ENCODE results near the gene DKC1. TPM values are rescaled to one million over a fixed set of nuclear protein-coding genes. Genes with fewer than 3 reads are reported as not detected.

The DKC1 gene
- total and polyA plus RNA-seq, 3 donors from 2014 or later = 58.8 to 93.1 (median 66.4) TPM

- no peak for TF ChIP-seq CTCF (IDR thresholded peaks at IDR 0.05)
- TF ChIP-seq POLR2A (IDR thresholded peaks at IDR 0.05) = no peak
- Histone ChIP-seq H3K27ac (peak overlapping the region; percentile 37 to 64), H3K36me3 (ENCODE audit: low read depth, missing control alignments) (no peaks in the 10 kb centered on the region), H3K4me3 (peak overlapping the region; percentile 55 to 70), H3K4me1 (no peaks in the 10 kb centered on the region), H3K27me3 (no peaks in the 10 kb centered on the region), H3K9me3 (no peaks in the 10 kb centered on the region)
- WGBS, 2 donors = 3 to 8% methylated on average over 6 of the region's 6 CpGs
- intact Hi-C loops (cut with DNase I; ENCODE audit: low total_unique reads) = no loop called here
- DNase-seq = no peak
Measured at GRCh38 chrX:154749856-154750255, 12.8 kb upstream of the DKC1 start.

DNA sequence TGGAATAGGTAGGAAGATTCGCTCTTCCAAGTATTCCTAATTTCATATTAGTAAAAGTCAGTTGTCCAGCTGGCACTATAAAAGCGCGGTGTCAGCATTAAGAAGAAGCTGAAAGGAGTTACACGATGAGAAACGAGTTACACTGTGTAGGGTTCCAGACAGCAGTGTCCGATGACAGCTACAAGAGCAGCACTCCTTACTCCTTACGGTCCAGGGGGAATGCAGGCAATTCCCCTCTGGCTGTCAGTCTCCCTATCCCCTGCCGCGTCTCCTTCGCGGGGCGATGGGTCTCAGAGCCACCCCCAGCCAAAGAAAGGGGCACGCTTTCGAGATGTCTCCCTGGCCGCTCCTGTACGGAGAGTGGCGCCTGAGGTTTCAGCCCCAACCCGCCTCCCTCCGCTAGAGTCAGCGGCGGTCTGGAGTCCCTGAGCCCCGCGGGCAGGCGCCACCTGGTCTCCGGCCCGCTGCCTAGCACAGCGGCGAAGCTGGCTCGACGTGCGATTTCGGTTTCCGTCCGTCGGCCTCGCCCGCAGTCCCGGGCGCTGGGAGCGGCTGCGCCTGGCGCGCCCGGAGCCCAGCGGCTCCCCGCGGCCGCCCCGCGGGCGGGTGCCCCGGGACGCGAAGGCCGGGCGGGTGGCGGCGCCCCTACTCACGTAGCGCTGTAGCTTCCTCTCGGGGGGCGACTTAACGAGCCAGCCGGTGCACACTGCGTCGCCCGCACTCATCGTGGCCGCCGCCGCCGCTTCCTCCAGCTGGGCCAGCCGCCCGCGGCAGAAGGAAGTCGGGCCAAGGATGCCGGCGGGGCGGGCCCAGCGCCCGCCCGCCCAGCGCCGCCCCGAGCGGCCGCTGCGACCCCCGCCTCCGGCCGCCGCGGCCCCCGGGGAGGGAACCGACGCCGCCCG is 12.1 kb upstream of the DKC1 start, which contains the start of gene GAB3:
TSS of gene GAB3 (minus strand) at position 777 of the 902 bp plus-strand sequence. CDS start at position 725, 52 bp downstream.
- intact Hi-C loops (cut with DNase I; ENCODE audit: low total_unique reads) = no loop called here
- TF ChIP-seq POLR2A (IDR thresholded peaks at IDR 0.05) (no peak), CTCF (IDR thresholded peaks at IDR 0.05) (no peak)
- H3K27me3 ChIP-seq = no peaks in the 10 kb centered on the region
- H3K4me1 ChIP-seq = no peaks in the 10 kb centered on the region
- H3K27ac ChIP-seq = peak within 1 kb of the TSS; percentile 37 to 64
- peak; percentile 48 for DNase-seq
- H3K4me3 ChIP-seq = peak within 1 kb of the TSS; percentile 55 to 70
- 0% methylated on average over 6 to 17 of the region's 98 CpGs for whole genome bisulfite sequencing, 2 donors
- no peaks in the 10 kb centered on the region for H3K9me3 ChIP-seq
- no peaks in the 10 kb centered on the region for H3K36me3 ChIP-seq (ENCODE audit: low read depth, missing control alignments)

- H3K4me1 ChIP-seq = no peaks in the 10 kb centered on the region
- H3K27me3 ChIP-seq = no peaks in the 10 kb centered on the region
- H3K4me3 ChIP-seq = peak overlapping the region; percentile 55 to 70
- peak; percentile 39 for DNase-seq
- H3K9me3 ChIP-seq = no peaks in the 10 kb centered on the region
- H3K27ac ChIP-seq = peak overlapping the region in 1 of 2 donors; percentile 64
- no peaks in the 10 kb centered on the region for H3K36me3 ChIP-seq (ENCODE audit: low read depth, missing control alignments)
- WGBS, 2 donors = 6 to 10% methylated on average over 2 to 16 of the region's 20 CpGs
- intact Hi-C loops (cut with DNase I; ENCODE audit: low total_unique reads) = no loop called here
- TF ChIP-seq CTCF (IDR thresholded peaks at IDR 0.05) = no peak
Measured at GRCh38 chrX:154751203-154751668, 11.4 kb upstream of the DKC1 start.

- WGBS, 2 donors = 46 to 62% methylated on average over 9 of the region's 9 CpGs
- Histone ChIP-seq H3K9me3 (no peaks in the 10 kb centered on the region), H3K27me3 (no peaks in the 10 kb centered on the region), H3K4me3 (no peak overlapping the region), H3K27ac (no peak overlapping the region), H3K36me3 (ENCODE audit: low read depth, missing control alignments) (no peaks in the 10 kb centered on the region), H3K4me1 (no peaks in the 10 kb centered on the region)
- intact Hi-C loops (cut with DNase I; ENCODE audit: low total_unique reads) = no loop called here
- no peak for DNase-seq
- no peak for TF ChIP-seq POLR2A (IDR thresholded peaks at IDR 0.05)
- no peak for TF ChIP-seq CTCF (IDR thresholded peaks at IDR 0.05)
Measured at GRCh38 chrX:154751669-154752271, 10.9 kb upstream of the DKC1 start.

Data from testis (tissue), 3 donors.